CD14-positive monocyte (primary cell): ENCODE results near the gene AKR7A3. TPM values are rescaled to one million over a fixed set of nuclear protein-coding genes. Genes with fewer than 3 reads are reported as not detected.
A peak's percentile ranks its signal among the peaks of the same experiment; 100 is the strongest.

Experiments used
- DNase-seq, 3 donors: peaks; one replicate each; pipeline ENCODE4 v3.0.0-alpha.2; 2011 to 2022
- H2AFZ ChIP-seq: 2 replicates; pipeline ENCODE4 v1.6.0; 2012; ENCODE audit warnings: mild to moderate bottlenecking, low read depth, low read length, inconsistent platforms; ENCODE audit not compliant: insufficient read depth, poor library complexity, severe bottlenecking
- H3K27ac ChIP-seq, 2 donors: 1 replicate in 1 of 2; 2 replicates in 1 of 2; pipeline ENCODE4 v1.5.1; 2012 to 2013; ENCODE audit warnings: low read length in 2 of 2, control low read depth in 1 of 2, inconsistent platforms in 1 of 2, low read depth in 1 of 2, mild to moderate bottlenecking in 1 of 2
- H3K27me3 ChIP-seq, 2 donors: one replicate each; pipeline versions ENCODE4 v1.6.0 to v1.6.1; 2011 to 2013; ENCODE audit warnings: low read length in 2 of 2; ENCODE audit not compliant: control insufficient read depth in 2 of 2, insufficient read depth in 2 of 2
- H3K36me3 ChIP-seq, 2 donors: replicated peaks in 1 of 2; 1 replicate in 1 of 2; 2 replicates in 1 of 2; pipeline versions ENCODE4 v1.5.1 to v1.6.1; 2012 to 2013; ENCODE audit warnings: low read length in 2 of 2, control low read depth in 1 of 2, inconsistent platforms in 1 of 2, mild to moderate bottlenecking in 1 of 2; ENCODE audit not compliant: insufficient read depth in 2 of 2, control insufficient read depth in 1 of 2
- H3K4me1 ChIP-seq, 2 donors: 1 replicate in 1 of 2; 2 replicates in 1 of 2; pipeline versions ENCODE4 v1.5.1 to v1.6.1; 2012 to 2013; ENCODE audit warnings: low read length in 2 of 2, control low read depth in 1 of 2, inconsistent platforms in 1 of 2, mild to moderate bottlenecking in 1 of 2, moderate library complexity in 1 of 2; ENCODE audit not compliant: insufficient read depth in 2 of 2, control insufficient read depth in 1 of 2
- H3K4me2 ChIP-seq: replicated peaks from 2 replicates; pipeline ENCODE3; 2012; ENCODE audit warnings: low read length, moderate library complexity, mild to moderate bottlenecking; ENCODE audit not compliant: poor library complexity, severe bottlenecking; ENCODE audit errors: extremely low read depth
- H3K4me3 ChIP-seq, 3 experiments: fragments of 200-600 bp in 1 of 3; sonication (generic) in 1 of 3; replicated peaks in 1 of 3; 1 replicate in 2 of 3; 2 replicates in 1 of 3; pipeline ENCODE4 v1.5.1; 2011 to 2013; ENCODE audit warnings: low read length in 3 of 3, mild to moderate bottlenecking in 3 of 3, control low read depth in 2 of 3, low read depth in 2 of 3, inconsistent platforms in 1 of 3, moderate library complexity in 1 of 3
- H3K79me2 ChIP-seq: 2 replicates; pipeline ENCODE4 v1.6.0; 2012; ENCODE audit warnings: mild to moderate bottlenecking, control low read depth, inconsistent platforms, low read length, moderate library complexity; ENCODE audit not compliant: insufficient read depth
- H3K9ac ChIP-seq: 2 replicates; pipeline ENCODE4 v1.6.0; 2017; ENCODE audit warnings: low read length, mild to moderate bottlenecking; ENCODE audit not compliant: insufficient read depth, poor library complexity, severe bottlenecking
- H3K9me3 ChIP-seq, 2 donors: replicated peaks in 1 of 2; 1 replicate in 1 of 2; 2 replicates in 1 of 2; pipeline versions ENCODE4 v1.5.1 to v1.6.1; 2012 to 2013; ENCODE audit warnings: low read length in 2 of 2, control low read depth in 1 of 2; ENCODE audit not compliant: control insufficient read depth in 1 of 2, insufficient read depth in 1 of 2
- H4K20me1 ChIP-seq: 2 replicates; pipeline ENCODE4 v1.6.0; 2012; ENCODE audit warnings: mild to moderate bottlenecking, low read length, control low read depth, moderate library complexity; ENCODE audit not compliant: insufficient read depth
- H3K27ac Mint-ChIP-seq, 7 donors: one replicate each; pipeline ENCODE4 v1.8.0; 2020; ENCODE audit warnings: mild to moderate bottlenecking in 7 of 7, mixed read lengths in 7 of 7, moderate library complexity in 6 of 7, inconsistent platforms in 2 of 7
- H3K27me3 Mint-ChIP-seq, 3 donors: one replicate each; pipeline ENCODE4 v1.8.0; 2021 to 2022; ENCODE audit warnings: low read depth in 3 of 3, mild to moderate bottlenecking in 3 of 3, mixed read lengths in 3 of 3, moderate library complexity in 3 of 3, inconsistent platforms in 1 of 3
- H3K36me3 Mint-ChIP-seq, 2 donors: one replicate each; pipeline ENCODE4 v1.8.0; 2020; ENCODE audit warnings: mixed read lengths in 2 of 2, inconsistent platforms in 1 of 2, mild to moderate bottlenecking in 1 of 2
- H3K4me1 Mint-ChIP-seq: one replicate; pipeline ENCODE4 v1.8.0; 2020; ENCODE audit warnings: mild to moderate bottlenecking, mixed read lengths
- H3K4me3 Mint-ChIP-seq, 2 donors: one replicate each; pipeline ENCODE4 v1.8.0; 2020; ENCODE audit warnings: mild to moderate bottlenecking in 2 of 2, mixed read lengths in 2 of 2, moderate library complexity in 1 of 2
- H3K9me3 Mint-ChIP-seq, 7 donors: one replicate each; pipeline ENCODE4 v1.8.0; 2020 to 2022; ENCODE audit warnings: mixed read lengths in 7 of 7, mild to moderate bottlenecking in 6 of 7, moderate library complexity in 6 of 7, inconsistent platforms in 2 of 7
- CTCF ChIP-seq: fragments of 200-600 bp; IDR thresholded peaks from one replicate; pipeline ENCODE4 v1.8.0; 2022; ENCODE audit warnings: antibody characterized with exemption, mild to moderate bottlenecking
- WGBS: methylation state at CpG from one replicate; pipeline ENCODE4 v1.1.5; 2013; ENCODE audit warnings: missing lambda C conversion rate; ENCODE audit not compliant: insufficient coverage; 5-methylcytosine and 5-hydroxymethylcytosine counted together
- intact Hi-C, 2 donors: fragments of 100-400 bp; cut with micrococcal nuclease; formaldehyde crosslinking; loops; one replicate each; pipeline versions ENCODE4 v1.15.0 to v1.15.1; 2023
- polyA plus RNA-seq, 3 donors: library from polyadenylated mRNA; depleted of rRNA in 1 of 3; unstranded in 2 of 3; stranded (reverse) in 1 of 3; fragments of 300-500 nt in 2 of 3; fragments of >200 nt in 1 of 3; fragmentation: Illumina TruSeq in 2 of 3; gene quantifications; 1 replicate in 2 of 3; 2 replicates in 1 of 3; pipeline ENCODE4 v1.2.3, GENCODE V29; 2012 to 2021

AKR7A3 gene
- polyA plus RNA-seq, 3 donors: 0.15 to 0.56 TPM; not detected in 1

- no peak overlapping the region for H2AFZ ChIP-seq
- peak; percentile 49 to 70 (median 63) for DNase-seq
- H3K27ac Mint-ChIP-seq: peak overlapping the region; percentile 38 to 85 (median 68)
- H3K36me3 ChIP-seq: peaks cover 7 to 15% of the 10 kb centered on the region in 2 donors
- H3K4me1 ChIP-seq: peaks cover 75 to 85% of the 10 kb centered on the region in 2 donors
- peak overlapping the region; percentile 46 to 89 for H3K27ac ChIP-seq
- peaks cover 40% of the 10 kb centered on the region for H4K20me1 ChIP-seq
- WGBS: 16% methylated on average over 8 of the region's 17 CpGs
- H3K4me1 Mint-ChIP-seq: peaks cover 76% of the 10 kb centered on the region
- H3K27me3 Mint-ChIP-seq: peaks cover 0 to 7% (median 0%) of the 10 kb centered on the region in 3 donors
- peak overlapping the region; percentile 6 to 71 for H3K4me3 Mint-ChIP-seq
- peak overlapping the region; percentile 5 for H3K9ac ChIP-seq
- peaks cover 17 to 30% of the 10 kb centered on the region in 2 donors for H3K36me3 Mint-ChIP-seq
- peak overlapping the region; percentile 58 for H3K4me2 ChIP-seq
- peak overlapping the region in 1 of 3 experiments; percentile 40 for H3K4me3 ChIP-seq
- TF ChIP-seq CTCF: no peak
- intact Hi-C loops: no loop called here
- H3K9me3 Mint-ChIP-seq: peaks cover 0 to 3% (median 0%) of the 10 kb centered on the region in 7 donors
- no peaks in the 10 kb centered on the region for H3K9me3 ChIP-seq
- peaks cover 68% of the 10 kb centered on the region for H3K79me2 ChIP-seq
- no peaks in the 10 kb centered on the region for H3K27me3 ChIP-seq
Measured at GRCh38 chr1:19315378-19316198, 27.0 kb upstream of the AKR7A3 start.

- Mint-ChIP-seq H3K4me3 (no peak overlapping the region), H3K27me3 (peaks cover 0 to 7% (median 0%) of the 10 kb centered on the region in 3 donors), H3K9me3 (peaks cover 0 to 3% (median 0%) of the 10 kb centered on the region in 7 donors), H3K27ac (peak overlapping the region; percentile 25 to 85 (median 64)), H3K36me3 (peaks cover 14 to 23% of the 10 kb centered on the region in 2 donors), H3K4me1 (peaks cover 78% of the 10 kb centered on the region)
- intact Hi-C loops: loop anchor here (5.0 kb wide), 4 partner anchors 62 to 357 kb away; partner anchors contain the start of genes EMC1 (in 1 of the 2), IFFO2 (in 1 of the 2) and MRTO4 (in 1 of the 2)
- no peak for TF ChIP-seq CTCF
- peaks cover 68% of the 10 kb centered on the region for H3K79me2 ChIP-seq
- peaks cover 75 to 83% of the 10 kb centered on the region in 2 donors for H3K4me1 ChIP-seq
- H2AFZ ChIP-seq: no peak overlapping the region
- peak overlapping the region; percentile 11 to 89 for H3K27ac ChIP-seq
- peaks cover 7 to 15% of the 10 kb centered on the region in 2 donors for H3K36me3 ChIP-seq
- no peaks in the 10 kb centered on the region for H3K9me3 ChIP-seq
- no peaks in the 10 kb centered on the region for H3K27me3 ChIP-seq
- WGBS: 70% methylated on average over 6 of the region's 10 CpGs
- peak overlapping the region in 1 of 3 experiments; percentile 90 for H3K4me3 ChIP-seq
- peak overlapping the region; percentile 91 for H3K4me2 ChIP-seq
- H4K20me1 ChIP-seq: peaks cover 40% of the 10 kb centered on the region
- peak in 2 of 3 donors; percentile 33 to 49 for DNase-seq
- no peak overlapping the region for H3K9ac ChIP-seq
Measured at GRCh38 chr1:19313961-19314882, 25.7 kb upstream of the AKR7A3 start.
